ENCODE data around the gene ACTN2. TPM values are rescaled to one million over a fixed set of nuclear protein-coding genes. Genes with fewer than 3 reads are reported as not detected.
A peak's percentile ranks its signal among the peaks of the same experiment; 100 is the strongest.

Gene ACTN2
- total and polyA plus RNA-seq, 2 experiments from 2014 or later = 303 to 814 TPM

DNA sequence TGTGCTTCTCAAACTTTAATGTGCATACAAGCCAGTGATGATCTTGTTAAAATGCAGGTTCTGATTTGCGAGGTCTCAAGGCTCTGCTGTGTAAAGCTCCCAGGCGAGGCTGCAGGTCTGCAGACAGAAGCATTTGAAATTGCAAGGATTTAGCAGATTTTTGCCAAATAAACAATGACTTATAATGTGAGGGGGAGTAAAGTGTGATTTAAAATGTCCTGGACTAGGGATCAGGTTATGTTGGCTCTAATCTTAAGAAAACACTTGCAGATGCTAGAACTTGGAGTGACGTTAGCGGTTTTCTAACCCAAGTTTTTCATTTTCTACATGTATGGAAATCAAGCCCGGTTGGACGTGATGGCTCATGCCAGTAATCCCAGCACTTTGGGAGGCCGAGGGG is 16.2 kb upstream of the ACTN2 start:
- DNase-seq (ENCODE audit: low read depth in 1 of 2, low spot score in 1 of 2) = no peak
- Histone ChIP-seq H3K4me3 (no peak overlapping the region), H3K36me3 (no peaks in the 10 kb centered on the region), H3K27me3 (no peaks in the 10 kb centered on the region), H3K4me1 (ENCODE audit: low read depth) (no peaks in the 10 kb centered on the region), H3K9me3 (ENCODE audit: low read depth) (no peaks in the 10 kb centered on the region), H3K27ac (no peak overlapping the region)
- TF ChIP-seq, protein P1, sequence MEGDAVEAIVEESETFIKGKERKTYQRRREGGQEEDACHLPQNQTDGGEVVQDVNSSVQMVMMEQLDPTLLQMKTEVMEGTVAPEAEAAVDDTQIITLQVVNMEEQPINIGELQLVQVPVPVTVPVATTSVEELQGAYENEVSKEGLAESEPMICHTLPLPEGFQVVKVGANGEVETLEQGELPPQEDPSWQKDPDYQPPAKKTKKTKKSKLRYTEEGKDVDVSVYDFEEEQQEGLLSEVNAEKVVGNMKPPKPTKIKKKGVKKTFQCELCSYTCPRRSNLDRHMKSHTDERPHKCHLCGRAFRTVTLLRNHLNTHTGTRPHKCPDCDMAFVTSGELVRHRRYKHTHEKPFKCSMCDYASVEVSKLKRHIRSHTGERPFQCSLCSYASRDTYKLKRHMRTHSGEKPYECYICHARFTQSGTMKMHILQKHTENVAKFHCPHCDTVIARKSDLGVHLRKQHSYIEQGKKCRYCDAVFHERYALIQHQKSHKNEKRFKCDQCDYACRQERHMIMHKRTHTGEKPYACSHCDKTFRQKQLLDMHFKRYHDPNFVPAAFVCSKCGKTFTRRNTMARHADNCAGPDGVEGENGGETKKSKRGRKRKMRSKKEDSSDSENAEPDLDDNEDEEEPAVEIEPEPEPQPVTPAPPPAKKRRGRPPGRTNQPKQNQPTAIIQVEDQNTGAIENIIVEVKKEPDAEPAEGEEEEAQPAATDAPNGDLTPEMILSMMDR (IDR thresholded peaks at IDR 0.05; ENCODE audit: low read depth, low read length) = no peak

DNA sequence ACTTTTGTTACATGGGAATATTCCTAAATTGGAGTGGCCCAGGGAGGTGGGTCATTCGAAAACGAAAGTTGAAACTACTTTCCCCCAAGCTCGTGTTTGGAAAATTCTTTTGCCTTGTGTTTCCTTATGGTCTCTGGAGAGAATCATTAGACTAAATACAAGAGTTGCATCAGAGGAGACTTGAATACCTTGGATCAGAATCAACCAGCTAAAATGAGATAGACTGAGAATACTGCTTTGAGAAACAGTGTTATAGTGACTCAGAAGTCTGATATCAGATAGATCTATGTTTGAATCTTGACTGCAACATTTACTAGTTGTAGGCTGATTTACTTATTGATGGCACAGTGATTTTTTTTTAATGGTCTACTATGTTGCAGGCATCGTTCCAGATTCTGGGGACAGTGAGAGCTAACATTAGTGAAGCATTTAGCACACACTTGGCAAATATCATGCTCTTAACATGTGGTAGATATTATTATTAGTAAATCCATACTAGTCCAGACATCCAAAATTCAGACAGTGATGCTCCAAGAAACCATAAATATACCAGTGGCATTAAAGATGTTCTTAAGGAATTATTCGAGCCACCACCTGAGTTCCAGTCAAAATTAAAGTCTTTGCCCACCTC is 12.9 kb upstream of the ACTN2 start:
- TF ChIP-seq, protein P1 (IDR thresholded peaks at IDR 0.05; ENCODE audit: low read depth, low read length) = no peak

DNA sequence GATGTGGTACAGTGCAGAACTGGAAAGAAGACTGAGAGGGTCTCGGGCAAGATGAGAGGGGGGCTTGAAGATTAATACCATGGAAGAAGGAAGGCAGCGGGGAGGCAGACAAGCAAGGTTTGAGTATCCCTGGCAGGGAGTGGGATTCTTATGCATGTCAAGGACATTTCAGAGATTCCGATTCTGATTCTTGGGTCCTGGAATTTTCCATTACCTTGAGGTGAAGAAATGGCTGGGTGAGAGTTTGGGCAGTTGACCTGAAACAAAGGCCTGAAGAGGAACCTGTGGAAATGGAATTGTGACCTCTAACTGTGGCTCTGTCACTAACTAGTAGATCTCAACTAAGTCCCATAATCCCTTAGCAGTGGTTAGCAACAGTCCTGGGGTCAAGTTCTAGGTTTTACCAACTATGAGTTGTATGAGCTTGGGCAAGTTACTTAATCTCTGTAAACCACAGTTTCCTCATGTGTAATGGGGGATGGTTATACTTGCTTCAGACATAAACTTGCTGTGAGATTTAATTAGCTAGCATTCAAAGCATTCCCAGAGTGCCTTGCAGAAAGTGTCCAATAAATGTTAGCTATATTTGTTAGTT is 8.6 kb upstream of the ACTN2 start:
- DNase-seq (ENCODE audit: low read depth in 1 of 2, low spot score in 1 of 2) = peak in 1 of 2 donors; percentile 57
- Histone ChIP-seq H3K4me3 (no peak overlapping the region), H3K27ac (no peak overlapping the region), H3K36me3 (no peaks in the 10 kb centered on the region), H3K27me3 (no peaks in the 10 kb centered on the region), H3K9me3 (ENCODE audit: low read depth) (no peaks in the 10 kb centered on the region), H3K4me1 (ENCODE audit: low read depth) (no peaks in the 10 kb centered on the region)
- TF ChIP-seq, protein P1 (IDR thresholded peaks at IDR 0.05; ENCODE audit: low read depth, low read length) = no peak

More for the DNA sequence above, 12.9 kb upstream of the ACTN2 start:
- DNase-seq (ENCODE audit: low read depth in 1 of 2, low spot score in 1 of 2) = peak in 1 of 2 donors; percentile 75
- Histone ChIP-seq H3K27me3 (no peaks in the 10 kb centered on the region), H3K36me3 (no peaks in the 10 kb centered on the region), H3K4me1 (ENCODE audit: low read depth) (no peaks in the 10 kb centered on the region), H3K9me3 (ENCODE audit: low read depth) (no peaks in the 10 kb centered on the region), H3K27ac (no peak overlapping the region), H3K4me3 (no peak overlapping the region)

DNA sequence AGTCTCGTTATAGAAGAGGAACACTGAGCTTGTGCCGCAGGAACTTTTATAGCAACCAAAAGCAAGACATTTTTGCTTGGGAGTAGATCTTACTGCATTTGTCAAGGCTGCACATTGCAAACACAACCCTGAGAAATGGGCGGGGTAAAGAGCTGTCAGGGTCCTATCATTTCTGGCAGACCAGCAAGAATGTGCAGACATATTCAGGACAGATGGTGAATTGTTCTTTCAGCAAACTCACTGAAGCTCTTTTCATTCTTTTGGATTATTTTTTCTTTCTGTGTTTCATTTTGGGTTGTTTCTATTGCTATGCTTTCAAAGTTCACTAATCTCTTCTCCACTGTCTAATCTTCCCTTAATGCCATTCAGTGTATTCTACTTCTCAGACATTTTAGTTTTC is 5.1 kb upstream of the ACTN2 start:
- Histone ChIP-seq H3K36me3 (no peaks in the 10 kb centered on the region), H3K9me3 (ENCODE audit: low read depth) (no peaks in the 10 kb centered on the region), H3K4me3 (no peak overlapping the region), H3K27ac (no peak overlapping the region), H3K4me1 (ENCODE audit: low read depth) (no peaks in the 10 kb centered on the region), H3K27me3 (no peaks in the 10 kb centered on the region)
- TF ChIP-seq, protein P1 (IDR thresholded peaks at IDR 0.05; ENCODE audit: low read depth, low read length) = no peak
- peak in 1 of 2 donors; percentile 74 for DNase-seq (ENCODE audit: low read depth in 1 of 2, low spot score in 1 of 2)

DNA sequence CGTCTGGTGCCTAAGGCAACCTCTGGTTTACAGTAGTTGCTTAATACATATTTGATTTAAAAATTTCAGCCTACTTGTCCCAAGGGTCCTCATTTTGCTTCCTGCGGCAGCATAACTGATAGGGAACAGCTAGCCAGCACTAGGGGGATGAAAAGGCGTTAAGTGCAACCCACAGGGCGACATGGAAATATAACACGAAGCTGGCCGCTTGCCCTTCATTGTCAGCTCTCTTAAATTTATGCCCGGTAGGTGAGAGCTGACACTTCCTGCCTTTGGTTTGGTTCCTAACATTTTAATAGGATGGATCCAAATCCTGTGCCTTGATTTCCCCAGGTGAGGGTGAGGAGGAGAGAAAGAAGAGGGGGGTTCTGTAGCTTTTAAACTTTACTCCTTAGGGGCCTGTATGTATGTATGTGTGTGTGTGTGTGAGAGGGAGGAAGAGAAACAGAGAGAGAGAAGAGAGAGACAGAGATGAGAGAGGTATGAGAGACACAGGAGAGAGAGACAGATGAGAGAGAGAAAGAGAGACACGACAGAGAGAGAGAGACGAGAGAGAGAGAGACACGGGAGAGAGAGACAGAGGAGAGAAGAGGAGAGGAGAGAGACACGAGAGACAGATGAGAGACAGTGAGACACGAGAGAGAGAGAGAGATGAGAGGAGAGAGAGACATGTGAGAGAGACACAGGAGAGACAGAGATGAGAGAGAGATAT is 938 bp upstream of the ACTN2 start:
- TF ChIP-seq, protein P1 (IDR thresholded peaks at IDR 0.05; ENCODE audit: low read depth, low read length) = no peak
- no peak overlapping the region for H3K27ac ChIP-seq
- peaks cover 13% of the 10 kb centered on the region for H3K4me1 ChIP-seq (ENCODE audit: low read depth)
- H3K9me3 ChIP-seq (ENCODE audit: low read depth) = no peaks in the 10 kb centered on the region
- no peaks in the 10 kb centered on the region for H3K36me3 ChIP-seq
- H3K4me3 ChIP-seq = no peak overlapping the region
- no peaks in the 10 kb centered on the region for H3K27me3 ChIP-seq
- DNase-seq (ENCODE audit: low read depth in 1 of 2, low spot score in 1 of 2) = no peak
